GM18873 (cell line): ENCODE results near the gene TMEM39A.

Experiments
- ATAC-seq: cut with Tn5 transposase; IDR thresholded peaks from one replicate; pipeline ENCODE4 v1.9.1; 2021; ENCODE audit warnings: mild to moderate bottlenecking, moderate library complexity, moderate number of reproducible peaks; ENCODE audit not compliant: unreplicated experiment, low FRiP score

The TMEM39A gene

GRCh38 chr3:119457246-119457645 is 6.2 kb downstream of the TMEM39A start:
- ATAC-seq, result no peak

GRCh38 chr3:119456469-119456868 is 6.9 kb downstream of the TMEM39A start:
- ATAC-seq, result no peak

GRCh38 chr3:119453822-119454221 is 9.6 kb downstream of the TMEM39A start:
- ATAC-seq, result no peak

- ATAC-seq, result no peak
Observed at GRCh38 chr3:119444590-119444989, 18.8 kb downstream of the TMEM39A start.

GRCh38 chr3:119443179-119443578 is 20.2 kb downstream of the TMEM39A start:
- ATAC-seq, result no peak

- no peak for ATAC-seq
Observed at GRCh38 chr3:119437691-119438258, 25.6 kb downstream of the TMEM39A start.

- no peak for ATAC-seq
Observed at GRCh38 chr3:119436977-119437376, 26.4 kb downstream of the TMEM39A start.

GRCh38 chr3:119434703-119435102 is 28.7 kb downstream of the TMEM39A start:
- no peak for ATAC-seq

- ATAC-seq, result no peak
Observed at GRCh38 chr3:119433613-119434325, 29.6 kb downstream of the TMEM39A start.

GRCh38 chr3:119428538-119428937 is 34.9 kb downstream of the TMEM39A start:
- ATAC-seq, result no peak

GRCh38 chr3:119427669-119428068 is 35.7 kb downstream of the TMEM39A start:
- no peak for ATAC-seq

- ATAC-seq, result no peak
Observed at GRCh38 chr3:119420196-119420595, 43.2 kb downstream of the TMEM39A start.

GRCh38 chr3:119418641-119419040 is 44.8 kb downstream of the TMEM39A start:
- no peak for ATAC-seq

- no peak for ATAC-seq
Observed at GRCh38 chr3:119417771-119418512, 45.5 kb downstream of the TMEM39A start.

GRCh38 chr3:119416873-119417272 is 46.5 kb downstream of the TMEM39A start:
- no peak for ATAC-seq

- no peak for ATAC-seq
Observed at GRCh38 chr3:119413603-119414280, 49.7 kb downstream of the TMEM39A start.

- ATAC-seq, result no peak
Observed at GRCh38 chr3:119409844-119410243, 53.6 kb downstream of the TMEM39A start.

GRCh38 chr3:119408243-119408950 is 55.0 kb downstream of the TMEM39A start:
- no peak for ATAC-seq

- ATAC-seq, result no peak
Observed at GRCh38 chr3:119405315-119405714, 58.1 kb downstream of the TMEM39A start.

- no peak for ATAC-seq
Observed at GRCh38 chr3:119403201-119403600, 60.2 kb downstream of the TMEM39A start.
